Esophagus muscularis mucosa (tissue), 4 donors: Measurements from ENCODE around the gene TEKTIP1. TPM values are rescaled to one million over a fixed set of nuclear protein-coding genes. Genes with fewer than 3 reads are reported as not detected.
"Not testable (repeated sequence)": the region's sequence is repeated elsewhere in the genome, so short reads cannot be mapped to it uniquely, and the experiment has no call there.

Experiments used
- DNase-seq: peaks from one replicate; pipeline ENCODE4 v3.0.0-alpha.2; 2017; ENCODE audit errors: extremely low spot score
- H3K27ac ChIP-seq, 4 donors: fragments of 200-600 bp; sonication (generic); replicated peaks in 1 of 4; 1 replicate in 3 of 4; 2 replicates in 1 of 4; pipeline ENCODE4 v1.5.1; 2016 to 2019; ENCODE audit warnings: mild to moderate bottlenecking in 1 of 4
- H3K27me3 ChIP-seq, 4 donors: fragments of 200-600 bp; sonication (generic); one replicate each; pipeline versions ENCODE4 v1.5.1 to v1.6.0; 2016 to 2019
- H3K36me3 ChIP-seq, 4 donors: fragments of 200-600 bp; sonication (generic); one replicate each; pipeline ENCODE4 v1.5.1; 2016 to 2019
- H3K4me1 ChIP-seq, 4 donors: fragments of 200-600 bp; sonication (generic); one replicate each; pipeline ENCODE4 v1.5.1; 2016 to 2019
- H3K4me3 ChIP-seq, 4 donors: fragments of 200-600 bp; sonication (generic); 1 replicate in 2 of 4; 2 replicates in 2 of 4; pipeline ENCODE4 v1.5.1; 2016 to 2019; ENCODE audit warnings: mild to moderate bottlenecking in 4 of 4, moderate library complexity in 1 of 4
- H3K9me3 ChIP-seq, 4 donors: fragments of 200-600 bp; sonication (generic); 1 replicate in 3 of 4; 2 replicates in 1 of 4; pipeline ENCODE4 v1.5.1; 2016 to 2019
- CTCF ChIP-seq, 3 experiments: fragments of 200-600 bp in 2 of 3; fragments of 450-650 bp in 1 of 3; sonication (generic) in 2 of 3; IDR thresholded peaks; one replicate each; pipeline ENCODE4 v1.5.1; 2017 to 2019; ENCODE audit warnings: antibody characterized with exemption in 3 of 3, mild to moderate bottlenecking in 2 of 3, moderate library complexity in 1 of 3
- EP300 ChIP-seq: sonication (generic); formaldehyde crosslinking; IDR thresholded peaks from one replicate; pipeline ENCODE4 v1.6.1; 2017; ENCODE audit warnings: antibody characterized with exemption
- POLR2A ChIP-seq: fragments of 450-650 bp; IDR thresholded peaks from one replicate; pipeline ENCODE4 v1.6.1; 2017; ENCODE audit warnings: antibody characterized with exemption, moderate library complexity, mild to moderate bottlenecking, low read depth
- POLR2AphosphoS5 ChIP-seq, 2 donors: sonication (generic); formaldehyde crosslinking; IDR thresholded peaks; one replicate each; pipeline ENCODE4 v1.6.1; 2017; ENCODE audit warnings: antibody characterized with exemption in 2 of 2
- WGBS: methylation state at CpG from one replicate; pipeline ENCODE4 v1.1.5; 2018; 5-methylcytosine and 5-hydroxymethylcytosine counted together
- intact Hi-C: fragments of 100-400 bp; cut with DNase I; formaldehyde crosslinking; loops from one replicate; pipeline ENCODE4 v1.15.1; 2023
- total RNA-seq, 4 donors: library from RNA; depleted of rRNA; stranded (reverse); fragments of >200 nt; gene quantifications; one replicate each; pipeline versions ENCODE4 v1.1.0 to v1.2.1, GENCODE V29; 2016

TEKTIP1 gene
- total RNA-seq, 4 donors from 2014 or later = not detected

- TF ChIP-seq POLR2A = no peak
- no peak for TF ChIP-seq POLR2AphosphoS5 (IDR thresholded peaks at IDR 0.05)
- TF ChIP-seq CTCF (IDR thresholded peaks at IDR 0.05) = no peak
- no peak for TF ChIP-seq EP300
- peaks cover 56 to 81% (median 75%) of the 10 kb centered on the region in 4 donors for H3K36me3 ChIP-seq
- 96% methylated on average over 8 of the region's 21 CpGs for WGBS
- DNase-seq = no peak
- no peak overlapping the region for H3K4me3 ChIP-seq
- no peaks in the 10 kb centered on the region for H3K9me3 ChIP-seq
- no peaks in the 10 kb centered on the region for H3K27me3 ChIP-seq
- no peaks in the 10 kb centered on the region for H3K4me1 ChIP-seq
- intact Hi-C loops = no loop called here
- H3K27ac ChIP-seq = no peak overlapping the region
Observed at GRCh38 chr19:3527238-3527910, 11.6 kb upstream of the TEKTIP1 start.

GRCh38 chr19:3528080-3528479 is 10.9 kb upstream of the TEKTIP1 start:
- peaks cover 62 to 81% (median 76%) of the 10 kb centered on the region in 4 donors for H3K36me3 ChIP-seq

GRCh38 chr19:3528539-3529211 is 10.3 kb upstream of the TEKTIP1 start:
- no peak for DNase-seq
- intact Hi-C loops = no loop called here
- no peak for TF ChIP-seq POLR2A
- no peak for TF ChIP-seq POLR2AphosphoS5 (IDR thresholded peaks at IDR 0.05)
- no peak for TF ChIP-seq CTCF (IDR thresholded peaks at IDR 0.05)
- TF ChIP-seq EP300 = no peak
- Histone ChIP-seq H3K4me1 (no peaks in the 10 kb centered on the region), H3K4me3 (no peak overlapping the region), H3K36me3 (peaks cover 62 to 81% (median 76%) of the 10 kb centered on the region in 4 donors), H3K27me3 (no peaks in the 10 kb centered on the region), H3K27ac (no peak overlapping the region), H3K9me3 (no peaks in the 10 kb centered on the region)
- 91% methylated on average over 20 of the region's 20 CpGs for WGBS

More at GRCh38 chr19:3528080-3528479, 10.9 kb upstream of the TEKTIP1 start:
- Histone ChIP-seq H3K9me3 (no peaks in the 10 kb centered on the region), H3K27me3 (no peaks in the 10 kb centered on the region), H3K4me1 (no peaks in the 10 kb centered on the region), H3K4me3 (no peak overlapping the region), H3K27ac (no peak overlapping the region)
- TF ChIP-seq POLR2A = no peak
- no peak for TF ChIP-seq EP300
- TF ChIP-seq POLR2AphosphoS5 (IDR thresholded peaks at IDR 0.05) = no peak
- no peak for TF ChIP-seq CTCF (IDR thresholded peaks at IDR 0.05)
- WGBS = 100% methylated on average over 9 of the region's 14 CpGs
- intact Hi-C loops = no loop called here
- no peak for DNase-seq

- WGBS = 92% methylated on average over 7 of the region's 7 CpGs
- H3K27me3 ChIP-seq, H3K27ac ChIP-seq, H3K4me3 ChIP-seq, intact Hi-C loops, H3K9me3 ChIP-seq, H3K4me1 ChIP-seq, DNase-seq: not testable (repeated sequence)
- H3K36me3 ChIP-seq = peaks cover 57 to 81% (median 76%) of the 10 kb centered on the region in 4 donors
Observed at GRCh38 chr19:3529299-3529698, 9.7 kb upstream of the TEKTIP1 start.

- Histone ChIP-seq H3K9me3 (no peaks in the 10 kb centered on the region), H3K27ac (no peak overlapping the region), H3K4me3 (no peak overlapping the region), H3K27me3 (no peaks in the 10 kb centered on the region), H3K4me1 (no peaks in the 10 kb centered on the region), H3K36me3 (peaks cover 63 to 83% (median 80%) of the 10 kb centered on the region in 4 donors)
- DNase-seq = no peak
- TF ChIP-seq EP300 (no peak), POLR2AphosphoS5 (IDR thresholded peaks at IDR 0.05) (no peak), CTCF (IDR thresholded peaks at IDR 0.05) (no peak), POLR2A (no peak)
- intact Hi-C loops = no loop called here
- WGBS = 95% methylated on average over 12 of the region's 12 CpGs
Observed at GRCh38 chr19:3530389-3530788, 8.6 kb upstream of the TEKTIP1 start.
